Adrenal gland (tissue), 12 donors: ENCODE data around the gene CA7. TPM values are rescaled to one million over a fixed set of nuclear protein-coding genes. Genes with fewer than 3 reads are reported as not detected.

Source experiments
- DNase-seq, 7 donors: peaks; one replicate each; pipeline ENCODE4 v3.0.0-alpha.2; 2019 to 2020
- H3K27ac ChIP-seq, 5 donors: fragments of 200-600 bp; sonication (generic) in 4 of 5; 1 replicate in 3 of 5; 2 replicates in 2 of 5; pipeline versions ENCODE4 v1.5.1 to v1.8.0; 2016 to 2020; ENCODE audit warnings: mild to moderate bottlenecking in 1 of 5
- H3K27me3 ChIP-seq: fragments of 200-600 bp; 2 replicates; pipeline ENCODE4 v1.8.0; 2021
- H3K36me3 ChIP-seq, 2 donors: fragments of 200-600 bp; replicated peaks in 1 of 2; 1 replicate in 1 of 2; 2 replicates in 1 of 2; pipeline versions ENCODE4 v1.5.1 to v1.8.0; 2018 to 2022
- H3K4me1 ChIP-seq, 2 donors: fragments of 200-600 bp; replicated peaks in 1 of 2; 1 replicate in 1 of 2; 2 replicates in 1 of 2; pipeline versions ENCODE4 v1.5.1 to v1.8.0; 2018 to 2021
- H3K4me3 ChIP-seq, 4 donors: fragments of 200-600 bp; sonication (generic) in 3 of 4; one replicate each; pipeline ENCODE4 v1.5.1; 2016 to 2018
- H3K9me3 ChIP-seq, 3 donors: fragments of 200-600 bp; sonication (generic) in 1 of 3; replicated peaks in 1 of 3; 1 replicate in 2 of 3; 2 replicates in 1 of 3; pipeline versions ENCODE4 v1.5.1 to v1.8.0; 2016 to 2021
- CTCF ChIP-seq, 6 experiments: fragments of 450-650 bp in 4 of 6; fragments of 200-600 bp in 2 of 6; sonication (generic) in 1 of 6; IDR thresholded peaks; 1 replicate in 5 of 6; 2 replicates in 1 of 6; pipeline versions ENCODE4 v1.5.1 to v1.8.0; 2016 to 2021; ENCODE audit warnings: antibody characterized with exemption in 6 of 6, mild to moderate bottlenecking in 2 of 6, moderate library complexity in 1 of 6
- POLR2A ChIP-seq, 2 donors: fragments of 450-650 bp; IDR thresholded peaks; one replicate each; pipeline ENCODE4 v1.6.1; 2017; ENCODE audit warnings: antibody characterized with exemption in 2 of 2, mild to moderate bottlenecking in 2 of 2, moderate library complexity in 1 of 2
- WGBS, 4 donors: extraction: QIAGEN DNeasy Blood & Tissue Kit in 2 of 4; methylation state at CpG; one replicate each; pipeline versions ENCODE4 v1.1.5 to v1.1.7; 2013 to 2017; 5-methylcytosine and 5-hydroxymethylcytosine counted together
- intact Hi-C, 2 donors: fragments of 100-400 bp; cut with DNase I; formaldehyde crosslinking; loops; one replicate each; pipeline versions ENCODE4 v1.14.1 to v1.15.0; 2022 to 2023
- polyA plus RNA-seq, 3 donors: library from polyadenylated mRNA; stranded (reverse); fragments of 200-250 nt in 2 of 3; fragments of 350-450 nt in 1 of 3; fragmentation: Illumina TruSeq in 1 of 3; extraction: RNeasy Lipid Tissue Mini Kit (QIAGEN cat#74804) in 1 of 3; gene quantifications; one replicate each; pipeline ENCODE4 v1.2.3, GENCODE V29; 2013 to 2014
- total RNA-seq, 9 donors: library from RNA; depleted of rRNA in 4 of 9; stranded (reverse); fragments of >200 nt in 4 of 9; fragments of 120-200 nt in 1 of 9; fragmentation: NEBNext Ultra II Directional in 1 of 9; extraction: Animal tissue kit (Norgen Biotek cat#: 25700) in 1 of 9; gene quantifications; one replicate each; pipeline versions ENCODE4 v1.1.0 to v1.2.4, GENCODE V29; 2013 to 2023
- donor health status: healthy with polysubstance abuse.
- donor health status: Bipolar disorder and iron deficiency.
- donor health status: DM: yes; HTN: yes; CAD: no.
- donor health status: DM: no; HTN: no; CAD: no.
- donor health status: DM: no; HTN: no; CAD: no.
- donor health status: DM: yes; HTN: yes; CAD: no.

Gene CA7
- total and polyA plus RNA-seq, 12 donors: not detected

- peaks cover 0 to 12% of the 10 kb centered on the region in 2 donors for H3K4me1 ChIP-seq
- no peak for TF ChIP-seq POLR2A (IDR thresholded peaks at IDR 0.05)
- no peak for TF ChIP-seq CTCF (IDR thresholded peaks at IDR 0.05)
- 86 to 92% (median 90%) methylated on average over 6 of the region's 6 CpGs for WGBS, 4 donors
- no peak overlapping the region for H3K4me3 ChIP-seq
- intact Hi-C loops: no loop called here
- no peaks in the 10 kb centered on the region for H3K27me3 ChIP-seq
- no peaks in the 10 kb centered on the region for H3K9me3 ChIP-seq
- H3K36me3 ChIP-seq: peaks cover 0 to 17% of the 10 kb centered on the region in 2 donors
- DNase-seq: peak in 1 of 7 donors; percentile 65
- H3K27ac ChIP-seq: peak overlapping the region in 1 of 5 donors; percentile 52
Measured at GRCh38 chr16:66888647-66889615, 44.7 kb downstream of the CA7 start.

- WGBS, 4 donors: 67 to 78% (median 71%) methylated on average over 4 of the region's 4 CpGs
- no peak for TF ChIP-seq CTCF (IDR thresholded peaks at IDR 0.05)
- TF ChIP-seq POLR2A (IDR thresholded peaks at IDR 0.05): no peak
- H3K27ac ChIP-seq: no peak overlapping the region
- H3K4me1 ChIP-seq: peaks cover 0 to 12% of the 10 kb centered on the region in 2 donors
- no peak for DNase-seq
- no peaks in the 10 kb centered on the region for H3K27me3 ChIP-seq
- intact Hi-C loops: no loop called here
- peaks cover 0 to 10% of the 10 kb centered on the region in 2 donors for H3K36me3 ChIP-seq
- H3K4me3 ChIP-seq: no peak overlapping the region
- H3K9me3 ChIP-seq: no peaks in the 10 kb centered on the region
Measured at GRCh38 chr16:66889622-66890021, 45.4 kb downstream of the CA7 start.

GRCh38 chr16:66890799-66891198 lies 46.6 kb downstream of the CA7 start:
- no peaks in the 10 kb centered on the region for H3K9me3 ChIP-seq
- 84 to 91% (median 87%) methylated on average over 2 of the region's 2 CpGs for WGBS, 4 donors
- DNase-seq: no peak
- TF ChIP-seq CTCF (IDR thresholded peaks at IDR 0.05) (no peak), POLR2A (IDR thresholded peaks at IDR 0.05) (no peak)
- H3K36me3 ChIP-seq: no peaks in the 10 kb centered on the region
- H3K4me1 ChIP-seq: peaks cover 0 to 12% of the 10 kb centered on the region in 2 donors
- intact Hi-C loops: no loop called here
- no peaks in the 10 kb centered on the region for H3K27me3 ChIP-seq
- no peak overlapping the region for H3K4me3 ChIP-seq
- H3K27ac ChIP-seq: no peak overlapping the region

- intact Hi-C loops: no loop called here
- DNase-seq: no peak
- 80 to 93% (median 88%) methylated on average over 4 of the region's 4 CpGs for WGBS, 4 donors
Measured at GRCh38 chr16:66891360-66891759, 47.1 kb downstream of the CA7 start.

More at GRCh38 chr16:66891360-66891759, 47.1 kb downstream of the CA7 start:
- Histone ChIP-seq H3K4me1 (peaks cover 0 to 12% of the 10 kb centered on the region in 2 donors), H3K4me3 (no peak overlapping the region), H3K27me3 (no peaks in the 10 kb centered on the region), H3K27ac (no peak overlapping the region), H3K36me3 (no peaks in the 10 kb centered on the region), H3K9me3 (no peaks in the 10 kb centered on the region)
- TF ChIP-seq CTCF (IDR thresholded peaks at IDR 0.05) (no peak), POLR2A (IDR thresholded peaks at IDR 0.05) (no peak)
